HG02870 (cell line): ENCODE data around the gene DLGAP4.
"Not testable (repeated sequence)": the region's sequence is repeated elsewhere in the genome, so short reads cannot be mapped to it uniquely, and the experiment has no call there.

Experiments
- ATAC-seq: cut with Tn5 transposase; IDR thresholded peaks from one replicate; pipeline ENCODE4 v1.9.1; 2021; ENCODE audit warnings: mild to moderate bottlenecking, moderate library complexity; ENCODE audit not compliant: unreplicated experiment

The DLGAP4 gene

DNA sequence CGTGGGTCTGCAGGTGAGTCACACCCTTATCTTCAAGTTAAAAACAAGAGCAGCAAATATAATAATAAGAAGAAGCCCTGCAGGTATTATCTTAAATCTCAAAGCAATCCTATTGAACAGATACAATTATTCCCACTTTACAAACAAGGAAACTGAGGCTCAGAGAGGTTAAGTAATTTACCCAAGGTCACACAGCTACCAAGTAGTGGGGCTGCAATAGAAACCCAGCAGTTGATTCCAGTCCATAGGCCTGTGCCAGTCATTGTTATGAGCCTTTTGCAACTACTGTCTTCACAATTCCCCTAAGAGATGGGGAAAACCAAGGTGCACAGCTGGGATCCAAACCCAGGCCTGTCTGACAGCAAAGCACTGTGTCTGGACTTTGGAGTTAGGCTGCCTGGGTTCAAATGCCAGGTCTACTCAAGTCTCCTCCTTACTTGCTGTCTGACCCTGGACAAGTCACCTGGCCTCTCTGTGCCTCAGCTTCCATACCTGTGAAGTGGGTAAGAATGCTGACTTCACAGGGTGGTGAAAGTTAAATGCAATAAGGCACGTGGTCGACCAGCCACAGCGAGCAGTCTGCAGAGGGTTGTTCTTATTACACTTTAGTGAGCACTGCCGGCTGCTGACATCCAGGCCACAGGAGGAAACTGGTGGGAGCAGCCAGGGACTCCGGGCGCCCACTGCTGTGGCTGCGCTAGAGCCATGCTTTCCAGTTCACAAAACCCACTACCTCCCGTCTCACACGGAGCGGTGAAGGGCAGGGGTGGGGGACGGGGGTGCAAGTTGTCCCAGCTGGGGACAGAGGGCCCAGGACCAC, 241.3 kb downstream of the DLGAP4 start:
- no peak for ATAC-seq

DNA sequence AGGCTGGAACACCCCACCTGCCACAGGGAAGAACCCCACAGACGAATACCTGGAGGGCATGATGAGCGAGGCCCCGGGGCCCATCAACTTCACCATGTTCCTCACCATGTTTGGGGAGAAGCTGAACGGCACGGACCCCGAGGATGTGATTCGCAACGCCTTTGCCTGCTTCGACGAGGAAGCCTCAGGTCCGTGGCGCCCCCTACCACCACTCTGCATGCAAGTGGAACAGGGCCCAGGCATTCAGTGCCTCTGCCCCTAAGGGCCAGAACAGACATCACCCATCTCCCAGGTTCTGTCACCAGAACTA, 241.8 kb downstream of the DLGAP4 start:
- no peak for ATAC-seq

DNA sequence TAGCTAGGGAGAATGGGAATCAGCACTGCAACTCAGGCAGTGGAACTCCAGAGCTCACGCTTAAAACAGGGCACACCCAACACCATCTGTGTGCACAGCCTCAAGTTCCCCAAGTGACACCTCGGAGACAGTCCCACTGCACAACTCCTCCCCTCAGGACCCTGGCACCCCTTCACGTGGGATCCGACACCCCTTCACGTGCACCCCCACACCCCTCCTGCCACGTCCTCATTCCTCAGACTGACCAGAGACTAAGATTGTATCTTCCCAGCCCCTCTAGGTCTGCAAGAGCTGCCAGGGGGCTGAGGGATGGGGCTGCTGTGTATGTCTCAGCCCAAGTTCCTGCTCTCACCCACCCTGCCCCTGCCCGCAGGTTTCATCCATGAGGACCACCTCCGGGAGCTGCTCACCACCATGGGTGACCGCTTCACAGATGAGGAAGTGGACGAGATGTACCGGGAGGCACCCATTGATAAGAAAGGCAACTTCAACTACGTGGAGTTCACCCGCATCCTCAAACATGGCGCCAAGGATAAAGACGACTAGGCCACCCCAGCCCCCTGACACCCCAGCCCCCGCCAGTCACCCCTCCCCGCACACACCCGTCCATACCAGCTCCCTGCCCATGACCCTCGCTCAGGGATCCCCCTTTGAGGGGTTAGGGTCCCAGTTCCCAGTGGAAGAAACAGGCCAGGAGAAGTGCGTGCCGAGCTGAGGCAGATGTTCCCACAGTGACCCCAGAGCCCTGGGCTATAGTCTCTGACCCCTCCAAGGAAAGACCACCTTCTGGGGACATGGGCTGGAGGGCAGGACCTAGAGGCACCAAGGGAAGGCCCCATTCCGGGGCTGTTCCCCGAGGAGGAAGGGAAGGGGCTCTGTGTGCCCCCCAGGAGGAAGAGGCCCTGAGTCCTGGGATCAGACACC, 242.8 kb downstream of the DLGAP4 start:
- ATAC-seq: no peak

DNA sequence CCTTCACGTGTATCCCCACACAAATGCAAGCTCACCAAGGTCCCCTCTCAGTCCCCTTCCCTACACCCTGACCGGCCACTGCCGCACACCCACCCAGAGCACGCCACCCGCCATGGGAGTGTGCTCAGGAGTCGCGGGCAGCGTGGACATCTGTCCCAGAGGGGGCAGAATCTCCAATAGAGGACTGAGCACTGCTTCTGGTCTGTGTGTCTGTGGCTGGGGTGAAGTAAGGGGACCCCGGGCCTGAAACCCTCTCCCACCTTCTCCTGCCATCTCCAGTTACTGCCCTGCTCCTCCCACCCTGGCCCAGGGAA, 243.4 kb downstream of the DLGAP4 start:
- no peak for ATAC-seq

DNA sequence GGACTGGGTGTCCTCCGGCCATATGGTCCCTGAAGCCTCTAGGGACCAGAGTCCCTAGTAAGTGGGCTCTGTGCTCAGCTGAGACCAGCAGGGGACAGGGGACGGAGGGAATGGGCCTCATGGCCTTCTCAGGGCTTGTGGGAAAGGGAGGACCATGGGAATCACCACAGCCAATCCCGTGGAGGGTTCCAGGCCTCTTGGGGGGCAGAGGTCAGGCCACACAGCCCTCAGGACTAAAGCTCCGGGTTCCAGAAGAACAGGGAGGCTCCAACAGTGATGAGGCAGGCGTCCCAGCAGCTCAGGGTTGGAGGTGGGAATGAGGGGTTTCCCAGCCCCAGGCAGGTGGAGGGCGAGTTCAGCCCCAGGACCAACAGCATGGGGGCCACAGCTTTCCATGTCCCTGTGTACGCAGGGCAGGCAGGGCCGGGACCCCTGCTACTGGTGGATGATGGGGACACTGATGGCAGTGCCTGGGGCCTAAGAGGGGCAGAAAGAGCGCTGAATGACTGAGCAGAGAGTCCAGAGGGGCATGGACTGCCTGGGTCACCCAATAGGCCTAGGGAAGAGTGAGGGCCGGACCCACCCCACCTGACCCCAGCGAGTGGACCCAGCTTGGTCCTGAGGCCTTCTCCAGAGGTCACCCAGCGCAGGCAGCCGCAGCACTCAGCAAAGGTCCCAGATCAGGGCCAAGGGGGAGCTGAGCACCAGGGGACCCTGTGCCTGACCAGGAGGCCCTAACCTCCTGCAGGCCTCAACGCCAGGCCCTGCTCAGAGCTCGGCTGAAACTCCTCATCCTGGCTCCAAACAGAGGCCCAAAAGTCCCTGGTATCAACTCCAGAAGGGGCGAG, 244.0 kb downstream of the DLGAP4 start:
- ATAC-seq: no peak

DNA sequence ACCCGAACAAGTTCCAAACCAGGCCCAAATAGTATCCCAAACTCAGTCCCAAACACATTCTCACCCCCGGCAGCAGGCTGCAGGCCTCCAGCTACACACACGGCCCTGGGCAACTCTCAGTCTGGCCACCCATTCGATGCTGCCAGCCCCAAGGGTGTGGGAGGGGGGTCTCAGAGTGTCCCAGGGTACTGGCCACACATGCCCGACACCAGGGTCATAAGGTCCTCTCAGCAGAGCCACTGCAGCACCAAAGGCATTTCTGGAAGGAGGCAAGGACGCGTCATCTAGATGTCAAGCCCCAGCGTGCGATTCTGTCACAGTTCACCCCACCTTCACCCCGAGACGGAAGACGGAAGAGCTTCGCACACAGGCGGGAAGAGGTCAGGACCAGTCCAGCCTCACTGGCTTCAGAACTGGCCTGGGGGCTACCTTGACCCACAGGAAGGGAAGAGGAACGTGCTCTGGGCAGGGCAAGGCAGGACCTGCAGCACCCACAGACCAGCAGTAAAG, 244.7 kb downstream of the DLGAP4 start:
- ATAC-seq: no peak

DNA sequence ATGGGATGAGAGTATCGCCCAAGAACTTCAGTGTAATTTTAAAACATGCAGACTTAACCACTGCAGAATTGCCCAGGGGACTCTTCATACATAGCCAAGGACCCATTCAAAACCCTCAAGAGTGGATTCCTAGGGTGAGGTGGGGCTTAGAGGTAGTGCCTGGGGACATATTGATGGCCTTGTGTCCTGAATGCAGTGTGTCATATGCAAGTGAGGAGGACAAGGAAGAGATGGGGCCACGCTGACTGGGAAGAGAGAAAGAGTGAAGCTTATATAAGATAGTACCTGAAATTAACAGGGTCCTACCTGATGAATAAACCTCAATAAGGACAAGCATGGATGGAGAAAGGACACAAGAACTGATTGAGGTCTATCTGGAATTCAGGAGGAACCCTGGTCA, 249.1 kb downstream of the DLGAP4 start:
- ATAC-seq: no peak

DNA sequence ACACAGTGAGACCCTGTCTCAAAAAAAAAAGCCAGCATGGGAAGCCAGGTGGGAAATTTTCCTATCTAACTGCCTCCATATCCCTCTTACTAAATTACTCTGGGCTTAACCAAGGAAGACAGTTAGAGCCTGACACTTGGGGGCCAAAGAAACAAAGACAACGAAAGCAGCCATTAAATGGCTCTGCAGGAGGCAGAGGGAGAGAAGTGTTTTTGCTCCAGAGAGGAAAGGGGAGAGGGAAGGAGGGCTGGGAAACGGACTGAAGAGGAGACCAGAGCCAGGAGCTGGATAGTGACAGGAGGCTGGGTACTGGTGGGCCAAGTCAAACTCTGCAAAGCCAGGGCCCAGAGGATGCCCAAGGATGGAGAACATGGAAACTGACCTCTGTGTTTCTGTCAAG, 256.6 kb downstream of the DLGAP4 start:
- ATAC-seq: no peak

- ATAC-seq: no peak
Measured at GRCh38 chr20:36563374-36563773, 257.2 kb downstream of the DLGAP4 start.

GRCh38 chr20:36564078-36564725, 258.1 kb downstream of the DLGAP4 start:
- ATAC-seq: not testable (repeated sequence)

- not testable (repeated sequence) for ATAC-seq
Measured at GRCh38 chr20:36564726-36565121, 258.6 kb downstream of the DLGAP4 start.

DNA sequence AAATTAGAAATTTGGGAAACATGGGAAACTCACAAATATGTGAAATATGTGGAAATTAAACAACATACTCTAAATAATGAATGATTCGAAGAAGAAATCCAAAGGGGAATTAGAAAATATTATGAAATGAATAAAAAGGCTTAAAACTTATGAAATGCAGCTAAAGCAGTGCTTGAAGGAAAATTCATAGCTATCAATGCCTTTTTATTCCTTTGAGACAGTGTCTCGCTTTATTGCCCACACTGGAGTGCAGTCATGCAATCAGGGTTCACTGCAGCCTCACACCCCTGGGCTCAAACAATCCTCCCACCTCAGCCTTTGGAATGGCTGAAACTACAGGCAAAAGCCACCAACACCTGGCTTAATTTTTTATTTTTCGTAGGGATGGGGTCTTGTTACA, 259.4 kb downstream of the DLGAP4 start:
- no peak for ATAC-seq

DNA sequence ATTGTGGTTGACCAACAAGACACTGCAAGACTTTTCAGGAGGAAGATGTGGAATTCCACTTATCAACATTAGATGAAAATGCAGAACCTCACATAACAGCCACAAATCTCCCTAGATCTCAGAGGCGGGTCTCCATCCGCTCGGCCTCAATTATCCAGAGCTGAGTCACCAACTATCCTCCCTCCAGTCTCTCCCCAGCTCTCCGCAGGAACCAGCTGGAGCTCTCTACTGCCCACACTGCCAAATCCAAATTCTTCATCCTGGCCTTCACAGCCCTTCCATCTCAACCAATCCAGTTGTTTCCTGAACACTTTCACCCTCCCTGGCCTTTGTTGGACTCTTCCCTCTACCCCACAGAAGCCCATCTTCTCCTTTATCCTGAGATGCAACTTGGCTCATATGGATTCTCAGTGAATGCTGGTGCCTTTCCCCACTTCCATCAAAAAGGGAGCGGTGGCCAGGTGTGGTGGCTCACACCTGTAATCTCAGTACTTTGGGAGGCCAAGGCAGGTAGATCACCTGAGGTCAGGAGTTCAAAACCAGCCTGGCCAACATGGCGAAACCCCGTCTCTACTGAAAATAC, 263.8 kb downstream of the DLGAP4 start:
- no peak for ATAC-seq

GRCh38 chr20:36571564-36572504, 265.7 kb downstream of the DLGAP4 start:
- ATAC-seq: no peak

DNA sequence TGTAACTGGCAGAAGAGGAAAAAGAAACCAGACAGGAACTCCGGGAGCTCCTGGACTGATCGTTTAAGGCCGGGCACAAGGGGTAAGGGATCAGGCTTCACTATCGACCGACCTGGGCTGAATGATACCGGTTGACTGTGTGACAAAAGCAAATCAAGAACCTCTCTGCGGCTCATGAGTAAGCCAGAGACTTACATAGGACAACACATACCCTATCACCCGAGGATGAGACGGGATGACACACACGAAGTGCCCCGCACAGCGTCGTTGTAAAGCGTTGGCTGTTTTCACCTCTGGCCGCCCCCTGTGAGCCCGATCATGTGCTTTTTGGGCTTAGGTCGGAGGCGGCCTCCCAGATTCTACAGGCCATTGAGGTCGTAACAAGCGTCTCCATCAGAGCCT, 266.6 kb downstream of the DLGAP4 start:
- no peak for ATAC-seq

GRCh38 chr20:36573103-36573797, 267.1 kb downstream of the DLGAP4 start, which contains the start of gene TGIF2:
Gene TGIF2, plus strand, starts transcription at chr20:36573597. Its CDS starts 5,178 bp downstream, at chr20:36578775.
- peak; percentile 45 for ATAC-seq

DNA sequence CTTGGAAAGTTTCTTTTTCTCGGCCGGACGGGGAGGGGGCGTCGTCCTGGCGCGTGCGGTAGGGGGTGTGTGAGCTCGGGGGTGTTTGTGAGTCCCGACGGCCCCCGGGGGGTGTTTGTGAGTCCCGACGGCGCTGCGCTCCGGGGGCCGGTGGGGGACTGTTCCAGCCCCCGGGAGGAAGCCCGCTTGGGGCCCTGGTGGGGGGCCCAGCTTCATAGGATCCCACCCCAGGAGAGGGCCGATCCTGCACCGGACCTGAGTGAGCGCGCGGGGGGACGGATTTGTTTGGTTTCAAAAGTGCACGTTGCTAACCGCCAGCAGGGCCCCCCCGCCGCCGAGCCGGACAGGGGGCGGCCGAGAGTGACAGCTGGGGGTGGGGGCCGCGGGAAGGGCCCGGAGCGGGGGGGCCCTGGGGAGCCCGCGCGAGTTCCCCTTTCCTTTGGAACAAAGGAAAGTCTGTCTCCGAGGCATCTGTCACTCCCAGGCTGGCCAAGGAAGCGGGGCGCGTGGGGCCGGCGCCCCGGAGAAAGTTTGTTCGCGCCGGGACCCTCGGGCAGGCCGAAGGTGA, 267.7 kb downstream of the DLGAP4 start:
- no peak for ATAC-seq
